HEK293T (cell line): ENCODE results near the gene HUWE1.

Experiments used
- CTCF ChIA-PET: fragments of 350-600 bp; formaldehyde crosslinking; extraction: SDS; loops from one replicate; lab custom pipeline; 2021; ENCODE audit warnings: antibody characterized with exemption, inconsistent platforms; lab: Yijun Ruan, JAX
- POLR2A ChIA-PET: fragments of 350-600 bp; formaldehyde crosslinking; extraction: SDS; loops from one replicate; lab custom pipeline; 2020; ENCODE audit warnings: antibody characterized with exemption, inconsistent platforms; lab: Yijun Ruan, JAX
- DNase-seq: peaks from one replicate; pipeline ENCODE4 v3.0.0; 2012; ENCODE audit warnings: mixed read lengths; ENCODE audit errors: extremely low spot score
- ARNT ChIP-seq: fragments of 450-650 bp; IDR thresholded peaks from 2 replicates; pipeline ENCODE4 v1.6.1; 2017; ENCODE audit warnings: mild to moderate bottlenecking
- BHLHE40 ChIP-seq: fragments of 450-650 bp; IDR thresholded peaks from 2 replicates; pipeline ENCODE4 v1.6.1; 2016; ENCODE audit warnings: mild to moderate bottlenecking, moderate library complexity, borderline replicate concordance
- CTBP1 ChIP-seq: fragments of 450-650 bp; IDR thresholded peaks from 2 replicates; pipeline ENCODE4 v1.6.1; 2016; ENCODE audit warnings: borderline replicate concordance
- ELF4 ChIP-seq: fragments of 450-650 bp; IDR thresholded peaks from 2 replicates; pipeline ENCODE4 v1.6.1; 2017; ENCODE audit warnings: antibody characterized with exemption
- FOXA1 ChIP-seq: fragments of 450-650 bp; IDR thresholded peaks from 2 replicates; pipeline ENCODE4 v1.6.1; 2016; ENCODE audit warnings: mild to moderate bottlenecking
- FOXK2 ChIP-seq: fragments of 450-650 bp; IDR thresholded peaks from 2 replicates; pipeline ENCODE4 v1.6.1; 2016; ENCODE audit warnings: mild to moderate bottlenecking
- FOXM1 ChIP-seq: fragments of 450-650 bp; IDR thresholded peaks from 2 replicates; pipeline ENCODE4 v1.6.1; 2017; ENCODE audit warnings: mild to moderate bottlenecking, borderline replicate concordance
- HDGF ChIP-seq: fragments of 450-650 bp; IDR thresholded peaks from 2 replicates; pipeline ENCODE4 v1.6.1; 2017; ENCODE audit warnings: antibody characterized with exemption, borderline replicate concordance
- L3MBTL2 ChIP-seq: fragments of 450-650 bp; conservative IDR thresholded peaks from 2 replicates; pipeline ENCODE4 v1.6.1; 2016; ENCODE audit warnings: mild to moderate bottlenecking
- LEF1 ChIP-seq: fragments of 450-650 bp; IDR thresholded peaks from 2 replicates; pipeline ENCODE4 v1.6.1; 2017; ENCODE audit warnings: mild to moderate bottlenecking, borderline replicate concordance
- NFRKB ChIP-seq: fragments of 450-650 bp; IDR thresholded peaks from 2 replicates; pipeline ENCODE4 v1.6.1; 2016; ENCODE audit warnings: mild to moderate bottlenecking, moderate library complexity
- PKNOX1 ChIP-seq: fragments of 450-650 bp; IDR thresholded peaks from 2 replicates; pipeline ENCODE4 v1.6.1; 2016
- SP1 ChIP-seq: fragments of 450-650 bp; IDR thresholded peaks from 2 replicates; pipeline ENCODE4 v1.6.1; 2017
- SUZ12 ChIP-seq: fragments of 450-650 bp; IDR thresholded peaks from 2 replicates; pipeline ENCODE4 v1.6.1; 2016; ENCODE audit warnings: mild to moderate bottlenecking
- TARDBP ChIP-seq: fragments of 450-650 bp; IDR thresholded peaks from 2 replicates; pipeline ENCODE4 v1.6.1; 2016
- ZNF384 ChIP-seq: fragments of 450-650 bp; IDR thresholded peaks from 2 replicates; pipeline ENCODE4 v1.6.1; 2016

Gene HUWE1

GRCh38 chrX:53637479-53637878 lies 49.0 kb downstream of the HUWE1 start:
- POLR2A ChIA-PET, result no interaction called here
- CTCF ChIA-PET, result no interaction called here
- no peak for DNase-seq
- TF ChIP-seq HDGF (no peak), LEF1 (no peak), SP1 (no peak), PKNOX1 (no peak), ZNF384 (no peak), TARDBP (no peak)

GRCh38 chrX:53631156-53631555 lies 55.4 kb downstream of the HUWE1 start:
- TF ChIP-seq FOXM1 (no peak), FOXK2 (no peak), NFRKB (no peak), ELF4 (no peak), CTBP1 (no peak), PKNOX1 (no peak), L3MBTL2 (no peak), BHLHE40 (no peak), SP1 (no peak), TARDBP (no peak), ARNT (no peak), LEF1 (no peak), FOXA1 (no peak), HDGF (no peak), SUZ12 (no peak)
- CTCF ChIA-PET, result interaction anchor here (0.7 kb wide), 1 partner anchor 96 kb away, joined by 3 read pairs; no protein-coding TSS in a partner anchor
- no peak for DNase-seq
- POLR2A ChIA-PET, result no interaction called here

DNA sequence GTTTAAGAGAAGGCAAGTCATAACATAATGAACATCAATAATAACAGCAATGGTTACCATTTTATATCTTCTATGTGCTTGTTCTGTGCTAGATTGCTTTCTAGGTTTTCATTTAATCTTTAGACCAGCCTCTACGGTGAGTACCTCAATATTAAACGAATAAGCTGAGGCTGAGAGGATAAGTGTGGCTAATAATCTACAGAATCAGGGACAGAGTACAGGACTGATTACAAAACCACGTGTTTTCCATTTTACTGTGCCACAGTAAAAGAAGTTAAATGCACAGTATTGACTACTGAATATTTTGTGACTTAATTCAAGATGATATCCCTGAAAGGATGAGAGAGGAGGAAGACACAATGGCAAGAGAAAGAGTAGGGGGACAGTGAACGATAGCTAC lies 56.3 kb downstream of the HUWE1 start:
- CTCF ChIA-PET, result no interaction called here
- no peak for TF ChIP-seq SUZ12
- TF ChIP-seq ARNT, result no peak
- no peak for TF ChIP-seq ZNF384
- no peak for TF ChIP-seq BHLHE40
- TF ChIP-seq PKNOX1, result no peak
- TF ChIP-seq SP1, result no peak
- no peak for TF ChIP-seq LEF1
- TF ChIP-seq L3MBTL2, result no peak
- no peak for TF ChIP-seq FOXK2
- TF ChIP-seq HDGF, result no peak
- no peak for TF ChIP-seq CTBP1
- no peak for TF ChIP-seq ELF4
- no peak for TF ChIP-seq TARDBP
- no peak for TF ChIP-seq FOXA1
- TF ChIP-seq FOXM1, result no peak
- no peak for TF ChIP-seq NFRKB
- POLR2A ChIA-PET, result no interaction called here
- no peak for DNase-seq

GRCh38 chrX:53622431-53622830 lies 64.1 kb downstream of the HUWE1 start:
- ChIA-PET POLR2A (no interaction called here), CTCF (no interaction called here)
- DNase-seq, result no peak
- no peak for TF ChIP-seq FOXA1
- TF ChIP-seq BHLHE40, result no peak
- no peak for TF ChIP-seq L3MBTL2
- no peak for TF ChIP-seq TARDBP
- no peak for TF ChIP-seq FOXM1
- no peak for TF ChIP-seq ELF4
- no peak for TF ChIP-seq NFRKB
- TF ChIP-seq ARNT, result no peak
- TF ChIP-seq SP1, result no peak
- no peak for TF ChIP-seq HDGF
- TF ChIP-seq LEF1, result no peak

DNA sequence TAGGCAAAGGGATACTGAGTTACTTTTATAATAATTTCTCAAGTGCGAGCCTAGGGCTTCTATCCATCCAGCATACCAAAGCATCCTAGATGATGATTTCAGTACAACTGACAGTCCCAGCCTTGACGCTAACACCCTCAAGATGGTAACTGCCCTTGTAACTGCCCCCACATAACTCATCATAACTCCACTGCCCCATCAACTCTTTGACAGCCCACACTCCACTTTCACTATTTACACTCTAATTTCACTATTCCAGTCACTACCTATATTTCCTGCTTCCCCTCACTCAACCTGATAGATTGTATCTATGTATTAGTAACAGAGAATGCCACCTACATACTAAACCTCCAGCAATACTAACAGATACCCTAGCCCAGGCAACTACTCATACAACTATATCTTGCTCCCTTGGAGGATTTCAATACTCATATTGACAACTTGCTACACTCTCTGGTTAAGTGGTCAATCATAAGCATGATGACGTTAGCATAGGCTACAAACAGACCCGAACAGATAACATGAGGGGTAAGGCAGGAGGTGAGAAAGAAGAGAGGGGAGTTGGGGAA lies 65.0 kb downstream of the HUWE1 start:
- ChIA-PET CTCF (no interaction called here), POLR2A (no interaction called here)
- no peak for DNase-seq
- TF ChIP-seq FOXM1, result no peak
- TF ChIP-seq FOXK2, result no peak
- no peak for TF ChIP-seq SUZ12
- no peak for TF ChIP-seq SP1
- TF ChIP-seq HDGF, result no peak
- TF ChIP-seq PKNOX1, result no peak
- no peak for TF ChIP-seq L3MBTL2
- TF ChIP-seq ZNF384, result no peak

- ChIA-PET POLR2A (no interaction called here), CTCF (no interaction called here)
- TF ChIP-seq NFRKB, result no peak
- TF ChIP-seq L3MBTL2, result no peak
- no peak for TF ChIP-seq BHLHE40
- TF ChIP-seq ARNT, result no peak
- no peak for DNase-seq
Measured at GRCh38 chrX:53616946-53617345, 69.6 kb downstream of the HUWE1 start.
